ENCODE measurements around the gene TDP2.

TDP2 gene

DNA sequence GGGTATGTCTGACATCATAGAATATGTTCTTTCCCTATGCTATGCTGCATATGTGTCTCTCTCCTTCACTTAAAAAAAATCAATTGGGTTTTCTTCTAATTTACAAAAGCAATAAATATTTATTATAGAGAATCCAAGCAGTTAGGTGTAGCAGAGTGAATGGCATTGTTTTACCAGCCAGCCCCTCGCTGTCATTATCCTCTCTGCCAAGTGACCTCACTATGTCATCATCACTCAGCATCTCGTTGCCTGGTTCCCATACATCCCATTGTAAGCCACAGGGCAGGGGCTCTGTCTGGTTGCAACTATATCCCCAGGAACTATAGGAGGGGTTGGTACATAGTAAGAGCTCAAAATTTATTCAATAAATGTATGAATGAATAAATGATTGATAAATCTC lies 52.1 kb downstream of the TDP2 start:
- no peak for DNase-seq (ENCODE audit: low read depth)
- H3K4me3 ChIP-seq (ENCODE audit: low read depth, low read length): no peak overlapping the region
- TF ChIP-seq, protein P1, sequence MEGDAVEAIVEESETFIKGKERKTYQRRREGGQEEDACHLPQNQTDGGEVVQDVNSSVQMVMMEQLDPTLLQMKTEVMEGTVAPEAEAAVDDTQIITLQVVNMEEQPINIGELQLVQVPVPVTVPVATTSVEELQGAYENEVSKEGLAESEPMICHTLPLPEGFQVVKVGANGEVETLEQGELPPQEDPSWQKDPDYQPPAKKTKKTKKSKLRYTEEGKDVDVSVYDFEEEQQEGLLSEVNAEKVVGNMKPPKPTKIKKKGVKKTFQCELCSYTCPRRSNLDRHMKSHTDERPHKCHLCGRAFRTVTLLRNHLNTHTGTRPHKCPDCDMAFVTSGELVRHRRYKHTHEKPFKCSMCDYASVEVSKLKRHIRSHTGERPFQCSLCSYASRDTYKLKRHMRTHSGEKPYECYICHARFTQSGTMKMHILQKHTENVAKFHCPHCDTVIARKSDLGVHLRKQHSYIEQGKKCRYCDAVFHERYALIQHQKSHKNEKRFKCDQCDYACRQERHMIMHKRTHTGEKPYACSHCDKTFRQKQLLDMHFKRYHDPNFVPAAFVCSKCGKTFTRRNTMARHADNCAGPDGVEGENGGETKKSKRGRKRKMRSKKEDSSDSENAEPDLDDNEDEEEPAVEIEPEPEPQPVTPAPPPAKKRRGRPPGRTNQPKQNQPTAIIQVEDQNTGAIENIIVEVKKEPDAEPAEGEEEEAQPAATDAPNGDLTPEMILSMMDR (IDR thresholded peaks at IDR 0.05; ENCODE audit: insufficient read depth, low read depth, low read length, missing control alignments): no peak

DNA sequence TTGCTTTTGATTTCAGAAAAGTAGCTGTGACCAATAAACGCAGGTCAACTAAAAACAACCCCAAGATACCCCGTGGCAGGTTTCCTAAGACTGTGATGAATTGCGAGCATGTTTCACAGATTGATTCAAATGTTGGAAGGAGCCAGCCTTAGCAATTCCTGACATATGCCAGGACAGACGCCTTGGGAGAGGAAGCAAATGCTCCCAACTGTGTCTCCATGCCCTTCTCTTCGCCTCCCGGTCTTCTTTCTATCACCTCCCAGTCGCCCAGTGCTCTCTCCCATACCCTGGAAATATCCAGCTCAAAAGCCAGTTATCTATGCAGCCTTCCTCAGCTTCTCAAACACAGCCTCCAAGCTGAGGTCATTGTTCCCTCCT lies 52.7 kb downstream of the TDP2 start:
- H3K4me3 ChIP-seq (ENCODE audit: low read depth, low read length): no peak overlapping the region
- no peak for DNase-seq (ENCODE audit: low read depth)
- TF ChIP-seq, protein P1 (IDR thresholded peaks at IDR 0.05; ENCODE audit: insufficient read depth, low read depth, low read length, missing control alignments): no peak

DNA sequence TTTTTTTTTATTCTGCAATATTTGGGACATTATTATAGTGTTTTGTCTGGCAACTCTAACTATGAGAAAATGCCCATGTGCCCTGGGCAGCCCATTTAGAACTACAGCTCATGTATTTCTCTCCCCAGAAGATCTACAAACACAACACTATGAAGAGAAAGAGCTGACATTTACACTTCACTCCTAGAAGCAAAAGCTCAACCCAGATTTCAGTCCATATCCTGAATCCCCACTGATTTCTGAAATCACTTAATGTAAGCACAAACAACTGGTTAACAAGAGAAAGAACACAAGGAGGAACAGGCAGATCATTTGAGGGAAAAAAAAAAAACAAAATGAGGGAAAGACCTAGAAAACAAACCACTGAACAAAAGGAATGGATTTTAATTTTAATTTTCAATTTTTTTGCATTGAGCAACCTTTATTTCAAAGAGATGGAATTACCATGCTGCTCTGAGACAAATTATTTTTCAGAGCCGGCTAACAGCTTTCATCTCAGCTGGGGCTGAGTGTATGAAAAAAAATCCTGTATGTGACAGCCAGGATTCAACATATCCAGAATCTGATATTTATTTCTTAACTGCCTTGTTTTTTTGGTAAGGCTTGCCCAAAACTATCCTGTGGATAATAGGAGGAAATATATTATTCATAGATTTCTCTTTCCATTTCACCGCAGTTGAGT lies 53.2 kb downstream of the TDP2 start:
- no peak overlapping the region for H3K4me3 ChIP-seq (ENCODE audit: low read depth, low read length)
- TF ChIP-seq, protein P1 (IDR thresholded peaks at IDR 0.05; ENCODE audit: insufficient read depth, low read depth, low read length, missing control alignments): no peak
- no peak for DNase-seq (ENCODE audit: low read depth)

DNA sequence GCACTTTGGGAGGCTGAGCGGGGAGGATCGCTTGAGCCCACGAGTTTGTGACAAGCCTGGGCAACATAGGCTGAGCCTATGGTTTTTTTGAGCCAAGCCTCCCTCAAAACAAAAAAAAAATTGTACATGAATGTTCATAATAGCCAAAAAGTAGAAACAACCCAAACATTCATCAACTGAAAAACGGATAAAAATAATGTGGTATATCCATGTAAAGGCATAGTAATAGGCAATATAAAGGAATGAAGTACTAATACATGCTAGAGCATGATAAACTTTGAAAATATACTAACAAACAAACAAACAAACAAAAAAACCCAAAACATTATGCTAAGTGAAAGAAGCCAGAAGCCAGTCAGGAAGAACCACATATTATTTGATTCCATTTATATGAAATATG lies 56.0 kb downstream of the TDP2 start:
- TF ChIP-seq, protein P1 (IDR thresholded peaks at IDR 0.05; ENCODE audit: insufficient read depth, low read depth, low read length, missing control alignments): no peak
- H3K4me3 ChIP-seq (ENCODE audit: low read depth, low read length): no peak overlapping the region
- no peak for DNase-seq (ENCODE audit: low read depth)

DNA sequence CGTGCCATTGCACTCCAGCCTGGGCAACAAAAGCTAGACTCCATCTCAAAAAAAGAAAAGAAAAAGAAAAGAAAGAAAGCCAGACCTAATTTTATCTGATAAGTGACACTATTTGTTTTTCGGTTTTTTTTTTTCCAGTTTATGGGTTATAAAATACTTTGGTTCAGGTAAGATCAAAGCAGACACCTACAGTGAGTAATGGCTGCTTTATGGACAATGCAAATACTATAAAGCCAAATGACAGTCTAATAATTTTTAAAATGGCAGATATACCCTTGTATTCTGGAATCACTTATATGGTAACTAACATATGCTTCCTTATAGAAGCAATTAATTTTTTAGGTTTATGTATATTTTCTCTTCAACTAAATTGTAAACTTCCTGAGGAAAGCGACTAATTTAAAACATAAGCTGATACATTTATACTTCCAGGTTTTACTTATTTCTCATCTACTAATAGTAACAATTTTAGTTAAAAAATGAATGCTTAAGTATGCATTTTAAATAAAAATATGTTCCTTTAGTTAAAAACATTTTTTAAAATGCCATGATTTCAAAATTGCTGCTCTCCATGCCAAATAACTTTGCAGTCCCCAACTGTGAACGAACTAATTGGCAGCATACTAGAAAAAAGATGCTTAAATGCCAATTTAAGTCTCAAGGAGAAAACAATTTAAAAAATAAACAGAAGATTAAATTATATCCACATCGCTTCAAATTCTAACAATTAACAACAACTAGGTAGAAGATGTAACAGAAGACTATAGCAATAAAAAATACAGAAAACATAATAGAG lies 59.2 kb downstream of the TDP2 start:
- no peak overlapping the region for H3K4me3 ChIP-seq (ENCODE audit: low read depth, low read length)
- TF ChIP-seq, protein P1 (IDR thresholded peaks at IDR 0.05; ENCODE audit: insufficient read depth, low read depth, low read length, missing control alignments): no peak
- no peak for DNase-seq (ENCODE audit: low read depth)

DNA sequence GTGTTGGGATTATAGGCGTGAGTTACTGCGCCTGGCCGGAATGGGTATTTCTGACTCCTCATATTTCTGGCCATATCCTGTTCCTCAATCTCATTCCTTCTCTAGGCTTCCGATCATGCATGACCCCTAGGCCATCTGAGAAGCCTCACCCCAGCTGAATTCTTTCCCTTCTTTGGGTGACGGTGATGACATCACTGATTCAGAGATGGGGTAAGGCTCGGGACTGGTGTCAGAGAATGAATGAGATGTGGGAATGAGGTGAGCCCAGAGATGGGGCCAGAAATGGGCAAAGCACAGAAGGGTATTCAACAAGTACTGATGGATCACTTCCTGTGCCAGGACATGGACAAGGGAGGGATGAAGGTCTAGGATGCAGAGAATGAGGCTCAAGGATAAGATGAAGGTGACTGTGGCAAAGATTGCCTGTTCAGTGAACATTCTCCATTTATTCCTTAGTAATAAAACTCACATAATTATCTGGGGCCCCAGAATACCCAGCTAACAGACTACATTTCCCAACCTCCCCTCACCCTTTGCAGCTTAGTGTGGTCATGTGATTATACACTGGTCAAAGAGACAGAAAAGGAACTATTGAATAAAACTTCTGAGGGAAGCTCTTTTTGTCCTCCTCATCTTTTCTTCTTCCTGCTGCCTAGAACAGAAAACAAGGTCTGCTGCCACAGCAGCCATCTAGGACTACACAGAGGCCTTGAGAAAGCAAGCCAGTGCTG lies 60.3 kb downstream of the TDP2 start:
- H3K4me3 ChIP-seq (ENCODE audit: low read depth, low read length): no peak overlapping the region
- TF ChIP-seq, protein P1 (IDR thresholded peaks at IDR 0.05; ENCODE audit: insufficient read depth, low read depth, low read length, missing control alignments): no peak
- DNase-seq (ENCODE audit: low read depth): no peak
